NCI-H69 (cell line): ENCODE results near the gene TROAP.
"Not testable (repeated sequence)": the region's sequence is repeated elsewhere in the genome, so short reads cannot be mapped to it uniquely, and the experiment has no call there.

Experiments used
- DNase-seq: peaks from one replicate; lab custom pipeline; 2025; lab: John Stamatoyannopoulos, UW

TROAP gene

GRCh38 chr12:49322708-49323523 lies at the start of gene TROAP:
TROAP (plus strand) TSS chr12:49323255; CDS start chr12:49323609, 354 bp downstream.
- peak; percentile 100 for DNase-seq

GRCh38 chr12:49273726-49274395 lies 49.2 kb upstream of the TROAP start:
- DNase-seq, result no peak

GRCh38 chr12:49274396-49275069 lies 48.5 kb upstream of the TROAP start:
- DNase-seq, result no peak

- peak; percentile 43 for DNase-seq
Observed at GRCh38 chr12:49276304-49277290, 46.5 kb upstream of the TROAP start.

GRCh38 chr12:49277466-49277865 lies 45.6 kb upstream of the TROAP start:
- DNase-seq, result peak; percentile 35

GRCh38 chr12:49279706-49280159 lies 43.3 kb upstream of the TROAP start:
- DNase-seq, result peak; percentile 89

GRCh38 chr12:49280545-49280944 lies 42.5 kb upstream of the TROAP start:
- not testable (repeated sequence) for DNase-seq

- no peak for DNase-seq
Observed at GRCh38 chr12:49282302-49282701, 40.8 kb upstream of the TROAP start.

- not testable (repeated sequence) for DNase-seq
Observed at GRCh38 chr12:49282740-49283375, 40.2 kb upstream of the TROAP start.

GRCh38 chr12:49283541-49284429 lies 39.3 kb upstream of the TROAP start:
- no peak for DNase-seq

- DNase-seq, result no peak
Observed at GRCh38 chr12:49284672-49285071, 38.4 kb upstream of the TROAP start.

GRCh38 chr12:49287876-49288275 lies 35.2 kb upstream of the TROAP start:
- DNase-seq, result no peak

GRCh38 chr12:49288412-49288853 lies 34.6 kb upstream of the TROAP start:
- peak; percentile 61 for DNase-seq

- DNase-seq, result no peak
Observed at GRCh38 chr12:49288922-49289555, 34.0 kb upstream of the TROAP start.

- DNase-seq, result peak; percentile 79
Observed at GRCh38 chr12:49292729-49293055, 30.4 kb upstream of the TROAP start.

- DNase-seq, result peak; percentile 90
Observed at GRCh38 chr12:49293056-49293956, 29.7 kb upstream of the TROAP start.

- DNase-seq, result peak; percentile 71
Observed at GRCh38 chr12:49294086-49294803, 28.8 kb upstream of the TROAP start.

GRCh38 chr12:49294804-49295081 lies 28.3 kb upstream of the TROAP start:
- DNase-seq, result no peak
